ENCODE results near the gene PANX2.

PANX2 gene

DNA sequence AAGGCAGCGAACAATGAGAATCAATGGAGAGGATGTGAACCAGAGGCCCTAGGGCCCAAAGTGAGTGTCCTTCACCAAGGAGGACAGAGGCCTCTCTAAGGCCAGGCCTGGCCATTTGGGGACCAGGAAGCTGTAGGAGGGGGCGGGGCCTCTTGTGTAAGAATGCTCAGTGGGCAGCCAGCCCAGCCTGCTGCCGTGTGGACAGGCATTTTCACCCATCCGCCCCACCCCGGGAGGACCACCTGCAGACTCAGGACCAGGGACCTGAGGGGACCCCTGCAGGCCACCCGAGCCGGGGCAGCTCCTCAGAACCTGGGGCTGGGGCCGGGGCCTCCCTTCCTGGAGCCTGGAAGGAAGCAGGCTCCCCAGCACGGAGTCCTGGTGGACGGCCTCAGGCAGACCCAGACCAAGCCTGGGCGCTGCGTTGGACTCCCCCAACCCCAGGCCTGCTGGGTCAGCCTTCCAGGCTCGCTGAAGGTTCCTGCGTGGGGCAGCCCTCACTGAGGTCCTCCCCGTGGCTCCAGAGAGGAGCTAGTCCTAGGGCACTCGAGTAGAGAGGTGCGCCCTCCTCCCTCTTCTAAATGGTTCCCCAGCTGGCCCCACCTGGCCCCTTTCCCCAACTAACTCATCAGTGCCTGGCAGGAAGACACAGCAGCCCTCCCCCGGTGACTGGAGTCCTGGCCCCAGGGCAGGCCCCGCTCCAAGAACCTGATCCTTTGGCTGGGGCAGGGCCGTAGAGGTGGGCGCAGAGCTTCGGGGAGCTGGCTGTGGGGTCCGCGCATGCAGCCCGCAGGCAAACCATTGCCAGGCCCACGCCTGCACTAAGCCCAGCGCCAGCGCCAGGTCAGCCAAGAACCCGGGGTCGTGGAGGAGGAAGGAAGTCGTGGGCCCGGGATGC lies 13.7 kb downstream of the PANX2 start:
- Histone ChIP-seq H3K9me3 (ENCODE audit: control insufficient read depth, low read length) (no peaks in the 10 kb centered on the region), H3K9ac (ENCODE audit: low read length) (no peak overlapping the region), H3K36me3 (ENCODE audit: control insufficient read depth, insufficient read depth, low read length) (no peaks in the 10 kb centered on the region), H3K27me3 (ENCODE audit: control insufficient read depth, insufficient read depth, low read length) (no peaks in the 10 kb centered on the region), H3K4me1 (ENCODE audit: control insufficient read depth, insufficient read depth, low read length) (peaks cover 51% of the 10 kb centered on the region), H3K4me3 (ENCODE audit: low read length) (no peak overlapping the region)

GRCh38 chr22:50184902-50185374 lies 14.4 kb downstream of the PANX2 start:
- H3K27me3 ChIP-seq (ENCODE audit: control insufficient read depth, insufficient read depth, low read length) = no peaks in the 10 kb centered on the region
- no peaks in the 10 kb centered on the region for H3K36me3 ChIP-seq (ENCODE audit: control insufficient read depth, insufficient read depth, low read length)
- H3K9me3 ChIP-seq (ENCODE audit: control insufficient read depth, low read length) = no peaks in the 10 kb centered on the region
- no peak overlapping the region for H3K4me3 ChIP-seq (ENCODE audit: low read length)
- peak overlapping the region; percentile 69 for H3K9ac ChIP-seq (ENCODE audit: low read length)
- H3K4me1 ChIP-seq (ENCODE audit: control insufficient read depth, insufficient read depth, low read length) = peaks cover 58% of the 10 kb centered on the region

DNA sequence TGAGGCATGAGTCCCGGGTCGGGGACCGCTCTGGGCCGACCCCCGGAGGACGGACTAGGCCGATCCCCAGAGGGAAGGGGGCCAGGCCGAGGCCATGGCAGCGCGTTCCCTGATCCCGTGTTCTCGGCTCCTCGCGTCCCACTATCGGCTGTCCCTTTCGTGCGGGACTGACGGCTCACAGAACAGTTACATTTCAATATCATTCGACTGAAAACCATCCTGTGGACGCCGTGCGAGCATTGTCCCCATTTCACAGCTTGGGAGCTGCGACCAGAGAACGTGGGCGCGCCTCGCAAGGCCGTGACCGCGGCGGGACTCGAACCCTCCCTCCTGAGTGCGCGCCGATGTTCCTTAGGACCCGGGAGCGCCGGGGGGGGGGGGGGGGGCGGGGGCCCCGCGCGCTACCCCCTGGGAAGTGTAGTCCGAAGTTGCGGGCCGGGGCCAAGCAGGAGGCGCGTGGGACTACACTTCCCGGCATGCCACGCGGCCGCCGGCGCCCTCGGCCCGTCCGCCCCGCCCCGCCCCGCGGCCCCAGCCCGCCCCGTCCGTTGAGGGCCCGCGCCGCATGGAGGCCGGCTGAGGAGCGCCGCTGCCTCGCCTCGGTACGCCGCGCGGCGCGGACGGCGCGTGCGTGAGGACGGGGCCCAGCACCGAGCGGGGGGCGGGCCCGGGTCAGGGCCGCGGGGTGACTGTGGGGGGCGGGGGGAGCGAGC lies 15.0 kb downstream of the PANX2 start, which contains the start of gene TRABD:
Gene TRABD (plus strand): TSS at position 539 of the 713 bp plus-strand sequence. CDS start 7,148 bp downstream, outside the sequence.
- H3K4me1 ChIP-seq (ENCODE audit: control insufficient read depth, insufficient read depth, low read length) = peaks cover 64% of the 10 kb centered on the region
- no peaks in the 10 kb centered on the region for H3K27me3 ChIP-seq (ENCODE audit: control insufficient read depth, insufficient read depth, low read length)
- H3K9ac ChIP-seq (ENCODE audit: low read length) = peak within 1 kb of the TSS; percentile 69
- no peaks in the 10 kb centered on the region for H3K36me3 ChIP-seq (ENCODE audit: control insufficient read depth, insufficient read depth, low read length)
- peak within 1 kb of the TSS; percentile 18 for H3K4me3 ChIP-seq (ENCODE audit: low read length)
- H3K9me3 ChIP-seq (ENCODE audit: control insufficient read depth, low read length) = no peaks in the 10 kb centered on the region

DNA sequence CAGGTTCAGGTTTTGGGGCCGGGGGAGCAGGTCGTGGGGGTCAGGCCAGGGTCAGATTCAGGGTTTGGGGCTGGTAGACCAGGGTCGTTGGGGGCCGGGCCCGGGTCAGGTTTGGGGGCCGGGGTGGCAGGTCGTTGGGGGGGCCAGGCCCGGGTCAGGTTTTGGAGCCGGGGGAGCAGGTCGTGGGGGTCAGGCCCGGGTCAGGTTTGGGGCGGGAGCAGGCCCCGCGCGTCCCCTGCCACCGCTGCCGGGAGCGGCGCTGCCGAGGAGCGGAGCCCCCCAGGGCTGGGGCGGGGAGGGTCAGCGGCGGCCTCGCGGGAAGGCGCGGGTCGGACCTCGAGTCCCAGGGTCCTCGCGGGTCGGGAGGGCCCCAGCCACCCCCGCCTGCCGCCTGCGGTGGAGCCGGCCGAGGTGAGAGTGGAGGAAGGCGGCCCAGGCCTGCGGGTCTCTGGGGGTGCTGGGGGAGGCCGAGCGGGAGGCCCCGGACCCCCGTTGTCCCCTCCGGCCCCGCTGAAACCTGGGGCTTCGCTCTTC lies 15.7 kb downstream of the PANX2 start:
- H3K9ac ChIP-seq (ENCODE audit: low read length) = peak overlapping the region; percentile 61
- peak overlapping the region; percentile 18 for H3K4me3 ChIP-seq (ENCODE audit: low read length)
- peaks cover 71% of the 10 kb centered on the region for H3K4me1 ChIP-seq (ENCODE audit: control insufficient read depth, insufficient read depth, low read length)
- no peaks in the 10 kb centered on the region for H3K9me3 ChIP-seq (ENCODE audit: control insufficient read depth, low read length)
- no peaks in the 10 kb centered on the region for H3K36me3 ChIP-seq (ENCODE audit: control insufficient read depth, insufficient read depth, low read length)
- H3K27me3 ChIP-seq (ENCODE audit: control insufficient read depth, insufficient read depth, low read length) = no peaks in the 10 kb centered on the region

- no peaks in the 10 kb centered on the region for H3K27me3 ChIP-seq (ENCODE audit: control insufficient read depth, insufficient read depth, low read length)
These were observed 16.4 kb downstream of the PANX2 start for GRCh38 chr22:50186761-50187523.

GRCh38 chr22:50188356-50188755 lies 17.8 kb downstream of the PANX2 start:
- H3K36me3 ChIP-seq (ENCODE audit: control insufficient read depth, insufficient read depth, low read length) = no peaks in the 10 kb centered on the region
- H3K27me3 ChIP-seq (ENCODE audit: control insufficient read depth, insufficient read depth, low read length) = no peaks in the 10 kb centered on the region
- no peaks in the 10 kb centered on the region for H3K9me3 ChIP-seq (ENCODE audit: control insufficient read depth, low read length)
- no peak overlapping the region for H3K9ac ChIP-seq (ENCODE audit: low read length)
- H3K4me1 ChIP-seq (ENCODE audit: control insufficient read depth, insufficient read depth, low read length) = peaks cover 78% of the 10 kb centered on the region
- no peak overlapping the region for H3K4me3 ChIP-seq (ENCODE audit: low read length)

More at GRCh38 chr22:50186761-50187523, 16.4 kb downstream of the PANX2 start:
- H3K9ac ChIP-seq (ENCODE audit: low read length) = peak overlapping the region; percentile 61
- H3K4me1 ChIP-seq (ENCODE audit: control insufficient read depth, insufficient read depth, low read length) = peaks cover 78% of the 10 kb centered on the region
- peak overlapping the region; percentile 18 for H3K4me3 ChIP-seq (ENCODE audit: low read length)
- no peaks in the 10 kb centered on the region for H3K36me3 ChIP-seq (ENCODE audit: control insufficient read depth, insufficient read depth, low read length)
- no peaks in the 10 kb centered on the region for H3K9me3 ChIP-seq (ENCODE audit: control insufficient read depth, low read length)

- H3K27me3 ChIP-seq (ENCODE audit: control insufficient read depth, insufficient read depth, low read length) = no peaks in the 10 kb centered on the region
- H3K4me1 ChIP-seq (ENCODE audit: control insufficient read depth, insufficient read depth, low read length) = peaks cover 69% of the 10 kb centered on the region
- H3K4me3 ChIP-seq (ENCODE audit: low read length) = no peak overlapping the region
- H3K9me3 ChIP-seq (ENCODE audit: control insufficient read depth, low read length) = no peaks in the 10 kb centered on the region
- peak overlapping the region; percentile 82 for H3K9ac ChIP-seq (ENCODE audit: low read length)
- H3K36me3 ChIP-seq (ENCODE audit: control insufficient read depth, insufficient read depth, low read length) = peaks cover 2% of the 10 kb centered on the region
These were observed 18.8 kb downstream of the PANX2 start for GRCh38 chr22:50189184-50189848.

DNA sequence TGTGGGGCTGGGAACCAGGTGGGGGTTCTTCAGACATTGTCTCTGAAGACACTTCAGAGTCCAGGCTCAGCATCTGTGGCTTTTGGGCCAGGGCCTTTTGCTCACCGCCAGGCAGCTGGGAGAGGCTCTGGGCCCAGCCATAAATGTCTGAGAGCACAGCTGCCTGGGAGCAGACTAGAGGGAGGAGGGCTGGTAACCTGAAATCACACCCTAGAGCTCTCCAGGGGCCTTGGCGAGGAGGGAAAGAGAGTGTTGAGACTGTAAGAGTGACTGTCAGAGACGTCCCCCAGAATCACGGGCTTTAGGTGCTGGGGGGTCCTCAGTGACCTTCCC lies 19.3 kb downstream of the PANX2 start:
- no peaks in the 10 kb centered on the region for H3K9me3 ChIP-seq (ENCODE audit: control insufficient read depth, low read length)
- no peaks in the 10 kb centered on the region for H3K27me3 ChIP-seq (ENCODE audit: control insufficient read depth, insufficient read depth, low read length)
- H3K4me1 ChIP-seq (ENCODE audit: control insufficient read depth, insufficient read depth, low read length) = peaks cover 66% of the 10 kb centered on the region
- H3K9ac ChIP-seq (ENCODE audit: low read length) = peak overlapping the region; percentile 82
- peak overlapping the region; percentile 61 for H3K4me3 ChIP-seq (ENCODE audit: low read length)
- peaks cover 7% of the 10 kb centered on the region for H3K36me3 ChIP-seq (ENCODE audit: control insufficient read depth, insufficient read depth, low read length)

GRCh38 chr22:50190182-50190940 lies 19.8 kb downstream of the PANX2 start:
- H3K4me1 ChIP-seq (ENCODE audit: control insufficient read depth, insufficient read depth, low read length) = peaks cover 61% of the 10 kb centered on the region
- H3K9me3 ChIP-seq (ENCODE audit: control insufficient read depth, low read length) = no peaks in the 10 kb centered on the region
- peak overlapping the region; percentile 61 for H3K4me3 ChIP-seq (ENCODE audit: low read length)
- H3K9ac ChIP-seq (ENCODE audit: low read length) = peak overlapping the region; percentile 82
- peaks cover 8% of the 10 kb centered on the region for H3K36me3 ChIP-seq (ENCODE audit: control insufficient read depth, insufficient read depth, low read length)
- H3K27me3 ChIP-seq (ENCODE audit: control insufficient read depth, insufficient read depth, low read length) = no peaks in the 10 kb centered on the region

DNA sequence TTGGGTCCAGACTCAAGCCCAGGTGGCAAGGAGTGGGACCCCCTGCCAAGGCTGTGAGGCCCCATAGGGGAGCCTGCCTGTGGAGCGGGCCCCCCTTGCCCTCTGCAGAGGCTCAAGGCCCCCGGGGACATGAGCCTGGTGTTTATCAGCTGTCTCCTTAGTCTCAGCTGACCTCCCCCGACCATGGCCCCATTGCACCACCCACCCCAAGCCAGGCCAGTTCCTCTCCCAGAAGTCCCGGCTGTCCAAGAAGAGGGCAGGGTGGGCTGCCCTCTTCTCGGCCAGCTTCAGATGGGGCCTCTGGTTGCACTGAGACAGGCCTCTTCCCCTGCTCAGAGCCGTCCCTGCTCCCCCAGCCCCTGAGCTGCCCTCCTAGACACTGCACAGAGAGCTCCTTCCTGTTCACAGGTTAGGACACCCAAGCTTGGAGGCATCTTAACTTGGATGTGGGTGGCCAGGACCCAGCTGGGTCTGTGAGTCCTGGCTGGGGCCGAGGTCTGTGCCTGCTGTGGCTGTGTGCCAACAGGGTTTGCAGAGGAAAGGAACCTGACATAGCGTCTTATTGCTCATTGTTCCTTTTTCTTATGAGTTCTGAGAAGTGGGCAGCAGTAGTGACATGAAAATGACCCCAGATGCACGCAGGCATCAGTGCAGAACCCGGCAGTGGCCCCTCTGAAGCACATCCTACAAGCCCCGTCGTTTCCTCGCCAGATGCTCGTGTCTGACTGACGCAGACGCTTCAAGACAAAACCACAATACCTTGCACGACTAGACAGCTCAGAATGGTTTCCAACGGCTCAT lies 20.6 kb downstream of the PANX2 start:
- Histone ChIP-seq H3K36me3 (ENCODE audit: control insufficient read depth, insufficient read depth, low read length) (peaks cover 8% of the 10 kb centered on the region), H3K27me3 (ENCODE audit: control insufficient read depth, insufficient read depth, low read length) (no peaks in the 10 kb centered on the region), H3K4me1 (ENCODE audit: control insufficient read depth, insufficient read depth, low read length) (peaks cover 60% of the 10 kb centered on the region), H3K9ac (ENCODE audit: low read length) (peak overlapping the region; percentile 82), H3K4me3 (ENCODE audit: low read length) (peak overlapping the region; percentile 61), H3K9me3 (ENCODE audit: control insufficient read depth, low read length) (no peaks in the 10 kb centered on the region)

Measured in mucosa of stomach (tissue), 1 donor.